Neural cell (in vitro differentiated cells): ENCODE measurements around the gene BTBD17.

Experiments
- EZH2 ChIP-seq: fragments of 200-600, 300-800 bp; shearing (Covaris generic), sonication (generic); IDR thresholded peaks from 2 replicates; pipeline ENCODE4 v1.6.1; 2014; ENCODE audit warnings: antibody characterized with exemption, low read length, borderline replicate concordance, mild to moderate bottlenecking; ENCODE audit not compliant: insufficient read depth, poor library complexity, severe bottlenecking
- SMC3 ChIP-seq: fragments of 450-650 bp; conservative IDR thresholded peaks from 2 replicates; pipeline ENCODE4 v1.6.1; 2014; ENCODE audit warnings: antibody characterized with exemption, mild to moderate bottlenecking, moderate library complexity; ENCODE audit not compliant: poor library complexity
- TF ChIP-seq, protein P1 (sequence below): fragments of 450-650 bp; IDR thresholded peaks from 2 replicates; pipeline ENCODE4 v1.5.1; 2014; ENCODE audit warnings: antibody characterized with exemption, mild to moderate bottlenecking, moderate library complexity; ENCODE audit not compliant: poor library complexity, severe bottlenecking

DNA sequence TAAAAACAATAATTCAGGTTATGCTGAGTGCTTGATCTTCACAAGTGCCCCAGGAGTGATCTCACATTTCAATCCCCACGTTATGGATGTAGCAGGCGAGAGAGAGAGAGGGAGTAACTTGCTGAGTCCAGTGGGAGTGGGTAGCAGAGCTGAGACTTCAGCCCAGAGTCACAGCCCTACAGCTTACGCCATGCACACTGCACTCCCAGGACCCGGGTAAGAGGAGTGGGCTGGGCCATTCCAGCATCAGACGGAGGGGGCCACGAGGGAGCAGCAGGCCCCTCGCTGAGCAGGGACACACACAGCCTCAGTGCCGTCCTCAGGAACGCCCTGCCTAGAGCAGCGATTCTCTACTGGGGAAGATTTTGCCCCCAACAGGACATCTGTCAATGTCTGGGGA, 45.4 kb downstream of the BTBD17 start:
- TF ChIP-seq, protein P1, sequence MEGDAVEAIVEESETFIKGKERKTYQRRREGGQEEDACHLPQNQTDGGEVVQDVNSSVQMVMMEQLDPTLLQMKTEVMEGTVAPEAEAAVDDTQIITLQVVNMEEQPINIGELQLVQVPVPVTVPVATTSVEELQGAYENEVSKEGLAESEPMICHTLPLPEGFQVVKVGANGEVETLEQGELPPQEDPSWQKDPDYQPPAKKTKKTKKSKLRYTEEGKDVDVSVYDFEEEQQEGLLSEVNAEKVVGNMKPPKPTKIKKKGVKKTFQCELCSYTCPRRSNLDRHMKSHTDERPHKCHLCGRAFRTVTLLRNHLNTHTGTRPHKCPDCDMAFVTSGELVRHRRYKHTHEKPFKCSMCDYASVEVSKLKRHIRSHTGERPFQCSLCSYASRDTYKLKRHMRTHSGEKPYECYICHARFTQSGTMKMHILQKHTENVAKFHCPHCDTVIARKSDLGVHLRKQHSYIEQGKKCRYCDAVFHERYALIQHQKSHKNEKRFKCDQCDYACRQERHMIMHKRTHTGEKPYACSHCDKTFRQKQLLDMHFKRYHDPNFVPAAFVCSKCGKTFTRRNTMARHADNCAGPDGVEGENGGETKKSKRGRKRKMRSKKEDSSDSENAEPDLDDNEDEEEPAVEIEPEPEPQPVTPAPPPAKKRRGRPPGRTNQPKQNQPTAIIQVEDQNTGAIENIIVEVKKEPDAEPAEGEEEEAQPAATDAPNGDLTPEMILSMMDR = no peak
- no peak for TF ChIP-seq EZH2
- TF ChIP-seq SMC3 = no peak
